ENCODE results near the gene DYNLRB1.

- TF ChIP-seq POLR2A (IDR thresholded peaks at IDR 0.05) (no peak), CTCF (IDR thresholded peaks at IDR 0.05) (no peak), POLR2AphosphoS5 (IDR thresholded peaks at IDR 0.05; ENCODE audit: insufficient read depth in 1 of 2, low read depth in 1 of 2) (no peak)
Observed at GRCh38 chr20:34546751-34547181, 30.5 kb downstream of the DYNLRB1 start.

All from vagina (tissue), 2 donors.